ENCODE results near the gene ANAPC7. TPM values are rescaled to one million over a fixed set of nuclear protein-coding genes. Genes with fewer than 3 reads are reported as not detected.
A peak's percentile ranks its signal among the peaks of the same experiment; 100 is the strongest.

ANAPC7 gene
- total and polyA plus RNA-seq, 7 donors = 9.6 to 65.6 (median 31.8) TPM

- Histone ChIP-seq H3K9me3 (no peaks in the 10 kb centered on the region), H3K4me1 (peaks cover 0 to 10% (median 0%) of the 10 kb centered on the region in 4 donors), H3K27me3 (no peaks in the 10 kb centered on the region), H3K36me3 (peaks cover 33 to 100% (median 81%) of the 10 kb centered on the region in 4 donors), H3K27ac (peak overlapping the region in 1 of 4 donors; percentile 33), H3K4me3 (no peak overlapping the region)
- no peak for TF ChIP-seq CTCF (IDR thresholded peaks at IDR 0.05)
- no peak for TF ChIP-seq EP300 (IDR thresholded peaks at IDR 0.05)
- TF ChIP-seq POLR2AphosphoS5 (IDR thresholded peaks at IDR 0.05) = no peak
- TF ChIP-seq POLR2A (IDR thresholded peaks at IDR 0.05) = no peak
- no peak for DNase-seq
- 91 to 94% methylated on average over 11 of the region's 11 CpGs for WGBS, 2 donors
- intact Hi-C loops (cut with DNase I) = no loop called here
These were observed 65.4 kb downstream of the ANAPC7 start for GRCh38 chr12:110337912-110338710.

- intact Hi-C loops (cut with DNase I) = no loop called here
- TF ChIP-seq CTCF (IDR thresholded peaks at IDR 0.05) (no peak), POLR2A (IDR thresholded peaks at IDR 0.05) (no peak), EP300 (IDR thresholded peaks at IDR 0.05) (no peak), POLR2AphosphoS5 (IDR thresholded peaks at IDR 0.05) (no peak)
- peaks cover 0 to 28% (median 14%) of the 10 kb centered on the region in 4 donors for H3K4me1 ChIP-seq
- no peak overlapping the region for H3K4me3 ChIP-seq
- 91 to 94% methylated on average over 4 of the region's 4 CpGs for WGBS, 2 donors
- no peak overlapping the region for H3K27ac ChIP-seq
- H3K36me3 ChIP-seq = peaks cover 21 to 85% (median 57%) of the 10 kb centered on the region in 4 donors
- DNase-seq = no peak
- H3K9me3 ChIP-seq = no peaks in the 10 kb centered on the region
- H3K27me3 ChIP-seq = no peaks in the 10 kb centered on the region
These were observed 67.9 kb downstream of the ANAPC7 start for GRCh38 chr12:110335481-110336045.

- TF ChIP-seq CTCF (IDR thresholded peaks at IDR 0.05) (no peak), POLR2A (IDR thresholded peaks at IDR 0.05) (no peak), POLR2AphosphoS5 (IDR thresholded peaks at IDR 0.05) (no peak), EP300 (IDR thresholded peaks at IDR 0.05) (no peak)
- Histone ChIP-seq H3K36me3 (peaks cover 17 to 79% (median 53%) of the 10 kb centered on the region in 4 donors), H3K27me3 (no peaks in the 10 kb centered on the region), H3K4me1 (peaks cover 0 to 18% (median 14%) of the 10 kb centered on the region in 4 donors), H3K27ac (no peak overlapping the region), H3K4me3 (no peak overlapping the region), H3K9me3 (no peaks in the 10 kb centered on the region)
- intact Hi-C loops (cut with DNase I) = no loop called here
- no peak for DNase-seq
These were observed 70.3 kb downstream of the ANAPC7 start for GRCh38 chr12:110333201-110333600.

GRCh38 chr12:110330544-110330943, 73.0 kb downstream of the ANAPC7 start:
- no peak for DNase-seq
- peaks cover 8 to 79% (median 47%) of the 10 kb centered on the region in 4 donors for H3K36me3 ChIP-seq
- intact Hi-C loops (cut with DNase I) = no loop called here
- H3K27ac ChIP-seq = no peak overlapping the region
- no peaks in the 10 kb centered on the region for H3K9me3 ChIP-seq
- TF ChIP-seq CTCF (IDR thresholded peaks at IDR 0.05) (no peak), EP300 (IDR thresholded peaks at IDR 0.05) (no peak), POLR2AphosphoS5 (IDR thresholded peaks at IDR 0.05) (no peak), POLR2A (IDR thresholded peaks at IDR 0.05) (no peak)
- no peaks in the 10 kb centered on the region for H3K27me3 ChIP-seq
- no peak overlapping the region for H3K4me3 ChIP-seq
- peaks cover 0 to 18% (median 14%) of the 10 kb centered on the region in 4 donors for H3K4me1 ChIP-seq
